Body of pancreas (tissue), 4 donors: ENCODE results near the gene ZNF70.

Experiments
- CTCF ChIP-seq, 7 experiments: fragments of 450-650 bp in 4 of 7; fragments of 200-600 bp in 3 of 7; sonication (generic) in 3 of 7; IDR thresholded peaks; one replicate each; pipeline ENCODE4 v1.5.1; 2016 to 2019; ENCODE audit warnings: antibody characterized with exemption in 7 of 7
- POLR2A ChIP-seq, 3 donors: fragments of 450-650 bp; IDR thresholded peaks; one replicate each; pipeline ENCODE4 v1.6.1; 2016; ENCODE audit warnings: antibody characterized with exemption in 3 of 3, mild to moderate bottlenecking in 2 of 3

GRCh38 chr22:23691748-23692423 is 59.0 kb downstream of the ZNF70 start:
- TF ChIP-seq CTCF (IDR thresholded peaks at IDR 0.05) (no peak), POLR2A (IDR thresholded peaks at IDR 0.05) (no peak)
